ENCODE measurements around the gene RIN3.
A peak's percentile ranks its signal among the peaks of the same experiment; 100 is the strongest.

RIN3 gene

DNA sequence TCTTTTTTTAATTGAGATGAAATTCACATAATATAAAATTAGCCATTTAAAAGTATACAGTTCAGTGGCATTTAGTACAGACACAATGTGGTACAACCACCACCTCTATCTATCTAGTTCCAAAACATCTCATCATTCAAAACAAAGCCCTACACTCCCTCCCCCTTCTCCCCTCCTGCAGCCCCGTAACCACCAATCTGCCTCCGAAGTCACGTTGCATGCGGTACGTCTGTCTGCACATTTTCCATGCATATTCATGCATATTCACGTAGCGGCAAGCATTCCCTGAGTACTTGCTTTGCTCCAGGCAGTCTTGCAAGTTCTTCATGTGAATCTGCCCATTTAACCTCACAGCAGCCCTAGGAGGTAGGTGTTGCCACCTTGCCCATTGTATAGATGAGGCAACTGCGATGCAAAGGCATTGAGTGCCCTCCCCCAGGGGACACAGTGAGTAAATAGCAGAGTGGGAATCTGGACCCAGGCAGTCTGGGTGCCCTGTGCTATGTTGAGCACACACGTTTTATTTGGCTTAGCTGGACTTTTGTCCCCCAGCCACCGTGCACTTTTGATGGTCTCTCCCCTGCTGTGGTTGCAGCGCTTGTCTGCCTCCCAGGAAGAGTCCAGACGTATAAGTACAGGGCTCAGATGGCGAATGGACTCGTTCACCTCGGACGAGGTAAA is 43.4 kb downstream of the RIN3 start:
- no peak for DNase-seq

DNA sequence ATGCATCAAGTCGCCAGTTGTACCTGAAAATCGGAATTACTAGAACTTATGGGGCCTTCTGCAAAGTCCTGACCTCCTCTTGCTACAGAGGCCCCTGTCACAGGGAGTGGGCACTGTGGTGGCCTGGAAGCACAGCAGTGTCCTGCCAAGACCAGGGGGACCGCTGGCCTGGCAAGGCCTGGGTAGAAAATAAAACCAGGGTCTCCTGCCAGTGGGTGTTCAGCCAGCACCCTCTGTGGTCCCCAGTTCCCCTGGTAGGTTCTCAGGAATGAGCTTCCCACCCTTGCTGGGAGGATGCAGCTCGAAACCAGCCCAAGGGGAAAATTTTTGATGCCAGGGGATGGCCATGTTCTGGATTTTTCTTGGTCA is 43.9 kb downstream of the RIN3 start:
- DNase-seq: no peak

DNA sequence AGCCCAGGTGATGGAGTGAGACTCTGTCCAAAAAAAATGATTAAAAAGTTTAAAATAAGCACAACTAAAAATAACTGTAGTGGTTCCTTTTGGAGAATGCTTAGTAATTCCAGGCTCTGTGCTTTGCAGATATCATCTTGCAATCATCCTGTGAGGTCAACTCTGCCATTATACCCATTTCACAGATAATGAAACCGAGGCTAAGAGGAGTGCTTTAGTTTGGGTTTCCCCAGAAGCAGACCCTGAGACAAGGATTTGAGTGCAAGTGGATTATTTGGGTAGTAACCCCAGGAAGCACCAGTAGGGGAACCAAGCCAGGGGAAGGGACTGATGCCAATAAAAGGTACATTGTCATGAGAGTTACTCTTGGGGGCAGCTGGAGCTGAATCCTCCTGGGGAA is 44.7 kb downstream of the RIN3 start:
- no peak for DNase-seq

DNA sequence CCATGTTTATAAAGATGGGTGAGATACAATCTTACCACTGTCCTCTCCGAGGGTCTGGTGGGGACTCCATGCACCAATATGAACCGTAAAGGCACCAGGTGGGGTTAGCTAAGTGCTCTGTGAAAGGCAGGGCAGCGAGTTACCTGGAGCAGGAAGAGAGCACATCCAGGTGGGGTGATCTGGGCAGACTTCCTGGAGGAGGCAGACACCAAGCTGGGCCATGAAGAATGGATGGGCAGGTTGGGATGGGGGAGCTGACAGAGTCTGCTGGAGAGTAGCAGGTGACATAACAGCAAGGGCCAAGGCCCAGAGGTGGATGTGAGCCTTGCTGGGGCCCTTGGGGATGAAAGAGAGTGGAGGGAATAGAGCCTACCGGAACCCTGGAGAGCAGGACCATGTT is 45.9 kb downstream of the RIN3 start:
- DNase-seq: no peak

DNA sequence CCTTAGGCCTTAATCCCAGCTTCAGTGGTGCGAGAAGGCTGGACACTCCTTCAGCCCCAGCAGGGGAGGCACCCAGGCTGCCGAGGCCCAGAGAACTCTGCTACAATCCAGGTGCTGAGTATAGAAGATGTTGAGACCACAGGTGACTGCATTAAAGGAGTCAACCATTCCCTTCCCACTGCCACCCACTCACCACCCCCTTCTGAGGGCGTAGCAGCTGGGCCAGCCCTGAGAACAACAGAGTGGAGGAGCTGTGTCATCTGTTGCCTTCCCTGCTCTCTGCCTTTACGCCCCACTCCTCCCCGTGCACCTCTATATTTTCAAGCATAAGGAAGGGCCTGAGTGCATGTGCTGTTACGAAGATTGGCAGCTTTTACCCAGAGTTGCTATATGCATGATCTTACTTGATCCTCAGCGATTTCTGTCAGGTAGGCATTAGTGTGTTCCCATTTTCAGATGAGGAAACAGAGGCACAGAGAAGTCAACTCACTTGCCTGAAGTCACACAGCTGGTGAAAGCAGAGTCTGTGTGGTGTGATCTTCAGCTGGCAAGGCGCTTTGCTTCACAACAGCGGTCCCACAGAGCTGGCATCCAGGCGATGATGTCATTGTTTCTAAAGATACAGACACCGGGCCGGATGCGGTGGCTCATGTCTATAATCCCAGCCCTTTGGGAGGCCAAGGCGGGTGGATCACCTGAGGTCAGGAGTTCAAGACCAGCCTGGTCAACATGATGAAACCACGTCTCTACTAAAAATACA is 46.7 kb downstream of the RIN3 start:
- DNase-seq: peak; percentile 57

DNA sequence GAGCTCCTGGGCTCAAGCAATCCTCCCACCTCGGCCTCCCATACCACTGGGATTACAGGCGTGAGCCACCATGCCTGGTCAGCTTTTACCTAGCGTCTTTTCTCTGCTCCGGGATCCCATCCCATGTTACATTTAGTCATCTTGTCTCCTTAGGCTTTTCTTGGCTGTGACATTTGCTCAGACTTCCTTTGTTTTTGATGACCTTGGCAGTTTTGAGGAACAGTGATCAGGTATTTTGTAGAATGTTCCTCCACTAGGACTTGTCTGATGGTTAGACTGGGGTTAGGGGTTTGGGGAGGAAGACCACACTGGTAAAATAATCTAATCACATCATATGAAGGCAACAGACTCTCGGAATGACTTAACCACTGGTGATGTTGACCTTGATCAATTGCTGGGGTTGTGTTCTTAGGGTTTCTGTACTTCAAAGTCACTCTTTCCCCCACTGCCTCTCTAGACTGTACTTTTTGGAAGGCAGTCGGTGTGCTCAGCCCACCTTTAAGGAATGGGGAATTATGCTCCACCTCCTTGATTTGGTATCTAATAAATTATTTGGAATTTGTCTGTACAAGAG is 48.4 kb downstream of the RIN3 start:
- DNase-seq: no peak

DNA sequence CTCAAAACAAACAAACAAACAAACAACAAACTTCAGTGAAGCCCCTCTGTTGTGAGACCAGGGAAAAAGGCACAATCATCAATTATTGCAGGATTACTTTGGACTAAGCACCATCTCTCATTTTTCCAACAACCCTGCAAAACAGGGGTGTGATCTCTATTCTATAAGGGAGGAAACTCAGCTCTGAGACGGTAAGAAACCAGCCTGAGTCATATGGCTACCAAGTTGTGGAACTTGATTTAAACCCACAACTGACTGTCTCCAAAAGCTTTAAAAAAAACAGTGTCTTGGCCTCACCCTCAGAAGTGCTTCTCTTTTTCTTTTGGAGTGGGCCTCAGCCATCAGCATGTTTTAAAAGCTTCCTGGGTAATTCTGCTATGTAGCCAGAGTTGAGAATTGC is 49.8 kb downstream of the RIN3 start:
- DNase-seq: no peak

DNA sequence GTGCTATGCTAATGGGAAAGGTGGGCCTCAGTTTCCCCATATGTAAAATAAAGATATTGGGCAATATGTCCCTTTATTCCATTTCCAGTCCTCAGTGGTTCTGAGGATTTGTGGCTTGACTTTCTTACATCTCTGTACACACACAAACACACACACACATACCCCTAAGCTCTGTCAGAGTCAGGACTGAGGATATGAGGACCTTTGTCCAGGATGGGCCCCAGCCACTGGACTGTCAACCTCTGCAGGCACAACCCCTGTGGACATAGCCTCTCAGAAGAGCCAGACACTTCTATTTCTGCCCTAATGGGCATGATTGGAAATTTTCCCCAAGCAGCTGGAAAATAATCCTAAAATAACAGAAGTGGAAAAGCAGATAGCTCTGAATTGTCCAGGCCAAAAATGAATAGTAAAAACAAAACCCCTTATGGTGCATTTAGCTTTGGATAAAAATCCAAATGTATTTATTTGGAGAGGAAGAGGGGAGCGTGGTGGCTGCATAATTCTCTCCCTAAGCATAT is 50.2 kb downstream of the RIN3 start:
- DNase-seq: no peak

DNA sequence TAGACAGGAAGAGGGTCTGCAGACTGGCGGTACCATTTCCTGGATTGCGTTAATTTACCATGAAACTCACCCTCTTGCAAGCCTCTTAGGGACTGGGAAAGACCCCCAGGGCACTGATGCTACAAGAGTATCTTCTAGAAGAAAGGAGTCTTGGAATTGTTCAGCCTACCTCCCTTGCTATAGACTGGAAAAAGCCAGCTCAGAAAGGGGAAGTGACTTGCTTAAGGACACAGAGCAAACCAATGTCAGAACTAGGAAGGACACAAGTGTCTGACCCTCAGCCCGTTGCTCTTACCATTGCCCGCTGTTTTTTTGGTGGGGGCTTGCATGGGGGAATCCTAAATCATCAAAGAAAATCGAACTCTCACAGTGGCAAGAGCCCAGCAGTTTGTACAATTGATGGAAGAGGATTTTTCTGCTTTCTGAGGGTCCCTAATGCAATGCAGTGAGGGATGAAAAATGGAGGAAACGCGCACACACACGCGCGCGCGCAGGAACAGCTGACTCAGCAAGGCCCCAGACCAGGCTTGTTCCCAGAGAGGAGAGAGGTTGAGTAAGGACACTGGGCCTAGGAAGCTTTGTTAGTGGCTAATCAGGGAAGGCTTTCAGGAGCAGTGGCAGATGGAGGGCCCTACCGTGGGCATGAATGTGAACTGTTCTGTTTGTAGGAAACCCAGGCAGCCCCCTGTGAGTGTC is 50.9 kb downstream of the RIN3 start:
- DNase-seq: no peak

DNA sequence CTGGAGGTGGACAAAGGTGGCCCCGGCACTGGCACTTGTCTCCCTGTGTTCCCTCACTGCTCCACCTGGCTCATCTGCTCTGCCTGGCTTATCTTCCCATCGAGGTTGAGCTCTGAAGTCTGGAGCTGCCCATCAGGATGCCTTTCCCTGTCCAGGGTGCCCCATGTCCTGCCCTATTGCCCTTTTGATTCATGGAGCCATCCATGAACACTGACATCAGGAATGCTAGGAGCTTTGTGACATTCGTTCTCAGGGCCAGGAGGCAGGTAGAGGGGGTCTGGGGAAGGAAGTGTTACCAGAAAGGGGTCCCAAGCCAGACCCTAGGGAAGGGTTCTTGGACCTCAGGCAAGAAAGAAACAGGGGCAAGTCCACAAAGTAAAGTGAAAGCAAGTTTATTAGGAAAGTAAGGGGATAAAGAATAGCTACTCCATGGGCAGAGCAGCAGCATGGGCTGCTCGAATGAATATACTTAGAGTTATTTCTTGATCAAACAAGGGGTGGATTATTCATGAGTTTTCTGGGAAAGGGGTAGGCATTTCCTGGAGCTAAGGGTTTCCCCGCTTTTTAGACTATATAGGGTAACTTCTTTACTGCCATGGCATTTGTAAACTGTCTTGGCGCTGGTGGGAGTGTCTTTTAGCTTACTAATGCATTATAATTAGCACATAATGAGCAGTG is 51.6 kb downstream of the RIN3 start:
- DNase-seq: no peak

DNA sequence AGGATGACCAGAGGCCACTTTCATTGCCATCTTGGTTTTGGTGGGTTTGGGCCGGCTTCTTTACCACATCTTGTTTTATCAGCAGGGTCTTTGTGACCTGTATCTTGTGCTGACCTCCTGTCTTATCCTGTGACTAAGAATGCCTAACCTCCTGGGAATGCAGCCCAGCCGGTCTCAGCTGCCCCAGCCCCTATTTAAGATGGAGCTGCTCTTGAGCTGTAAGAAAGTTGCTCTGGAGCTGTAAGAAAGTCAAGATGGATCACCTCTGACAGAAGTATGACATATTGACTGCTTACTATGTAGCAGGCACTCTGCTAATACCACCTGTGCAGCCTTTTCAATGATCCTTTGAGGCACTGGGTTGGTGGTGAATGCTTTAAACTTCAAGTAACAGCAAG is 52.1 kb downstream of the RIN3 start:
- DNase-seq: no peak

DNA sequence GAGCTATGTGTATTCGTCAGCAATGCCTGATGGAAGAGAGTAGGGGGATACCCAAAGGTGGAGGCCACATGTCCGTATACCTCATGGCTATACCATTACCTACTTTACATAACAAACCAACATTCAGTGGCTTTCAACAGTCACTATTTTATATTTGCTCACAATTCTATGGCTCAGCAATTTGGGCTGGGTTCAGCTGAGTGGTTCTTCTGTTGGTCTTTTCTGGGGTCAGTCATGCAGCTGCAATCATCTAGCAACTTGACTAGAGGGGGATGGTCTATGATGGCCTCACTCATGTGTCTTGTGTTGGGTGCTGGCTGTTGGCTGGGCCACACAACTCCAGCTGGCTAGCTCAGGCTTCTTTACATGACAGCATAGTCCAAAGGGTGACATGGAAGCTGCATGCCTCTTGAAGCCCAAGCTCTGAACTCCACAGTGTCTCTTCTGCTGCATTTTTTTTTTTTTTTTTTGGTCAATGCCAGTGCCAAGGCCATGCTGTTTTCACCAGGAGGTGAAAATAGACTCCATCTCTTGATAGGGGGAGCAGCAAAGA is 53.7 kb downstream of the RIN3 start:
- DNase-seq: no peak

DNA sequence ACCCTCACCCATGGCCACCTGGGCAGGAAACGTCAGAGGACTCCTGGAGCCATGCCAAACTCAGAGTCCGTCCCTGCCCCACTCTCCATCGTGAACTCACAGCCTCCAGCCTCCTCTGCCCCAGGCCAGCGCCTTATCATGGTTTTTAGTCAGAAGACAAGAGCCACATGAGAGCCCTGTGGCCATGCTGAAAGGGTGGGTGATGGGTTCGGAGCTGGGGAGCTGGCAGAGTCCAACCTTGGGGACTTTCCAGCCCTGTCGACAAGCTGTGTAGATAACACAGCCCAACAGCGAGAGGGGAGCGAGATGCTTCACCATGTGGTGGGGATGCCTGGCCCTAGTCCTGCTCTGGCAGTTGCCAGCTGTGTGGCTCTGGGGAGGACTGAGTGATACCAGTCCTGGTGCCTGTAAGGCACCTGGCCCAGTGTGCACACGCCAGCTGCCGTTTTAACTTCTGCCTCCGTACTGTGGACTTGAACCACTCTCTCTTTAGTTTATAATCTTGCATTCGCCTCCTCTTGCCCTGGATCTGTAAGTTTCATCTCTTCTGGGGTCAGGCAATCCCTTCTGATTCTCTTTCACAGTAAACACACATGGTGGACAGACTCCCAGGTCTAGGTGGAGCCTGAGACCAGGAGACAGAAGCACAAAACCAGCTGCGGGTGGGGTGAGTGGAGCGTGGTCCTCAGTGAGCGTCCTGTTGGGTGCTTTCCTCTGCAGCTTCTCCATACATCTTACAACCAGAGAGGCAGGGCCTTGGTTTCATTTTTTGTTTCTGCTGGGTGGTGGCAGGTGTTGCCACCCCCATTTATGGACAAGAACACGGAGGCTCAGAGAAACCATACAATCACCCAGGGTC is 55.3 kb downstream of the RIN3 start:
- no peak for DNase-seq

DNA sequence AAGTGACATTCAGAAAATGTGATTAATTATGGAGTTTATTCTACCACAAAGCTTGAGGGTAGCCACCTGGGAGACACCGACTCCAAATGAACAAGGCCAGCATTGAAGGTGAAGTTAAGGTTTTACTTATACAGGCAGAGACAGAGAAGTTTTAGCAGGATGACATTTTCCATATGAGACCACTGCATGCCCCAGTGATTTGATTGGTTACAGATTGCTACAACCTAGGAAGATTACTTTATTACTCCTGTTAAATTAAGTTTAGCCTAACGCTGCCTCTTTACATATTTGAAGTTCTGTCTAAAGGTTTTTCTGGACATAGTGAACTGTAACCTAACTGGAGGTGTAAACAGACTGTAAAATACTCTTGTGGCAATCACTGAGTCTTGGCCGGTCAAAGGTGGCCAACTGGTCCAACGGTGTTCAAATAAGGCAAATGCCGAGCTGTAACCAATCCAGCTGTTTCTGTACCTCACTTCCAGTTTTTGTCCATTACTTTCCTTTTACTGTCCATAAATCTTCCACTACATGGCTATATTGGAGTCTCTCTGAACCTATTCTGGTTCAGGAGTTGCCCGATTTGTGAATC is 57.2 kb downstream of the RIN3 start:
- DNase-seq: no peak

DNA sequence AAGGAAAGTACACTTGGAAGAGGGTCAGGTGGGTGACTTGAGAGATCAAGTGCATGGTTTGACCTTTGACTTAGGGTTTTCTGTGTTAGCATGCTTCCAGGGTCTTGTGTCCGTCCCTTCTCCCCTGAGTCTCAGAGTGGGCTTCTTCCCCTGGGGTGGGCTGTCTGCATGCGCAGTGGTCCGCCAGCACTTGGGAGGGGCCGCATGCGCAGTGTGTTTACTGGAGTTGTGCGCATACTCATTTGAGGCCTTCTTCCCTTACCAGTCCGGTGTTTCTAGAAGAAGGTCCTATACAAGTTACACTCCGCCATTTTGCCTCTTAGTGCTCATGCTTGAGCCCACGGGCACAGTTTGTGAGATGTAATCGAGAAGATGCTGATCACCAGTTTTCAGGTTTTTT is 58.5 kb downstream of the RIN3 start:
- DNase-seq: no peak

DNA sequence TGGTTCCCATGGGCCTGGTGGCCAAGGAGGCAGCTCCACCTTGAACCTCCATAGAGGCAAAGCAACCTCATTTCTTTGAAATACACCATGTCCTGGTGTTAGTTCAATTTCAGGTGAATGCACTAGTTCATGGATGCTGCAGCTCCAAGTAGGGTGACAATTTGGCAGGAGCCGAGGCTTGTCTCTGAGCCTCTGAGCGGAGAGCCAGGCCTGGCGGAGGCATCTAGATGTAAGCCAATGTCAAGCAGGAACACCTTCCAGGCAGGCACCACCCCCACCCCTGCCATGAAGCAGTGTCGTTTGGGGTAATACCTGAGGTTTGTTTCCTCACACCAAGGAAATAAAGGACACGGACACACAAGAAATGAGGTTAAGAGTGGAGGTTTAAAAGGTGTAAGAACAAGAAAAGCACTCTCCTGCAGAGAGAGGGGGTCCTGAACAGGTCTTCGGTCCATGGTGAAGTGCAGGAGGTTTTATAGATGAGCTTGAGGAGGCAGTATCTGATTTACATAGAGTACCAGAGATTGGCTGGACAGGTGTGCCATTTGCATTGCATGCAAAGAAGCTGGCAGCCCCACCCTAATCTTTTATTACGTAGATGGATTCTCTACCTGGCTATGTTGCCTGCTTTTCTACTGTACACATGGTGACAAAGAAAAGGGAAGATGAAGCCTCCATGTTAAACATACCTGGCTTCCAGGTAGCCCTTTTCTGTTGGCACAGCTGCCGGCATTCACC is 60.3 kb downstream of the RIN3 start:
- DNase-seq: no peak

DNA sequence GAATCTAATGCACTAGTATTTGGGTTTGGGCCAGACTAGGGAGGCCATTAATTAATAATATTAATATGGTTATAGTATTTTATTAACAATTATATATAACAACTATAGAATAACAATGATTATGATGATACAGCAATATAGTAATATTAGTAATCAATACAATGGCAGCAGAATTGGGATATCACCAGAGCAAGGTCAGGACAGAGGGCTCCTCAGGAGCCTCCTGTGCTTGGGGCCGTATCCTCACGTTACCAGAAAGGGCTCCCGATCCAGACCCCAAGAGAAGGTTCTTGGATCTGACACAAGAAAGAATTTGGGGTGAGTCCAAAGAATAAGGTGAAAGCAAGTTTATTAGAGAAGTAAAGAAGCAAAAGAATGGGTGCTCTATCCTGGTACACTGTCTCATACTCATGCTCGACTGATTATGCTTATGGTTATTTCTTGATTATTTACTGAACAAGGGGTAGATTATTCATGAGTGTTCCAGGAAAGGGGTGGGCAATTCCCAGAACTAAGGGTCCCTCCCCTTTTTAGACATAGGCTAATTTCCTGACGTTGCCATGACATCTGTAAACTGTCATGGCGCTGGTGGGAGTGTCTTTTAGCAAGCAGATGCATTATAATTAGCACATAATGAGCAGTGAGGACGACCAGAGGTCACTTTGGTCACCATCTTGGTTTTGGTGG is 61.6 kb downstream of the RIN3 start:
- DNase-seq: no peak

DNA sequence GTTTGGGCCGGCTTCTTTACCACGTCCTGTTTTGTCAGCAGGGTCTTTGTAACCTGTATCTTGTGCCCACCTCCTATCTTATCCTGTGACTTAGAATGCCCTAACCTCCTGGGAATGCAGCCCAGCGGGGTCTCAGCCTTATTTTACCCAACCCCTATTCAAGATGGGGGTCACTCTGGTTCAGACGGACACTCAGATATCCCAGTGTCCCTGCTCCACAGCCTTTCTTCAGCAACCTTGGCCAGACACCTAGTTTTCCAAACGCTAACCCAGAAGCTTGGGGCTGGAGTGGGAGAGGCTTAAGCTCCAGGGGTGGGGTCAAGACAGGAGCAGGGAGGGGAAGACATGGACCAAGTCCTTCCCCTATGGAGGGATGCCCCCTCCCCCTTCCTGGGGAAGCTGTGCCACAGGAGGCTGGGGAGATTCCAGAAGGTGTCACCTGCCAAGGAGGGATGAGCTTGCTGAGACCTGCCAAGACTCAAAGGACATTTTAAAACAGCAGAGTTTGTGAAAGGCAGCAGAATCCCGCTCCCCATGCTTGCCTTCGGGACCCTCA is 62.2 kb downstream of the RIN3 start:
- no peak for DNase-seq

DNA sequence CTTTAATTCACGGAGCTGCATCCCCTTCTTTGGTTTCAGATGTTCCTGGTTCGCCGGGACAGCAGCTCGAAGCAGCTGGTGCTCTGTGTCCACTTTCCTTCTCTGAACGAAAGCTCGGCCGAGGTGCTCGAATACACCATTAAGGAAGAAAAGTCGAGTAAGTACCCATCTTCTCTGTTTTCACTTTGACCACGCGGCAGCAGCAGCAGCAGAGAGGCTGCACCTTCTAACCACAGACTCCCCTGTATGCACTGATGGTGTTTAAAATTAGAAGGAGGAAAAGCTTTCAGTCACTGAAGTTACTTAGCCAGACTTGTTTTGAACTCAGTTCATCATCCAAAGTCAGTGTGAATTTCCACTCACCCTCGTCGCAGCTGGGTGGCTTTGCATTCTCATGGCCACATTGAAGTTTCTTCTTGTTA is 63.8 kb downstream of the RIN3 start:
- peak; percentile 53 for DNase-seq

DNA sequence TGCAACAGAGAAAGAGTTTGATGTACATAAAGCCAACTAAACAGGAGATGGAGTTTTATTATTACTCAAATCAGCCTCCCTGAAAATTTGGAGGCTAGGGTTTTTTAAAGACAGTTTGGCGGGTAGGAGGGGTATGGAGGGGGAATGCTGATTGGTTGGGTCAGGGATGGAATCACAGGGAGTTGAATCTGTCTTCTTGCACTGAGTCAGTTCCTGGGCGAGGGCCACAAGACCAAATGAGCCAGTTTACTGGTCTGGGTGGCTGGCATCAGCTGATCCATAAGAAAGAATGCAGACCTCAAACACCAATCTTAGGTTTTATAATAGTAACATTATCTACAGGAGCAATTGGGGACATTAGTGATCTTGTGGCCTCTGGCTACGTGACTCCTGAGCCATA is 64.9 kb downstream of the RIN3 start:
- no peak for DNase-seq
